ENCODE data around the gene HYKK.
A peak's percentile ranks its signal among the peaks of the same experiment; 100 is the strongest.
"Not testable (repeated sequence)": the region's sequence is repeated elsewhere in the genome, so short reads cannot be mapped to it uniquely, and the experiment has no call there.

HYKK gene, protein sequence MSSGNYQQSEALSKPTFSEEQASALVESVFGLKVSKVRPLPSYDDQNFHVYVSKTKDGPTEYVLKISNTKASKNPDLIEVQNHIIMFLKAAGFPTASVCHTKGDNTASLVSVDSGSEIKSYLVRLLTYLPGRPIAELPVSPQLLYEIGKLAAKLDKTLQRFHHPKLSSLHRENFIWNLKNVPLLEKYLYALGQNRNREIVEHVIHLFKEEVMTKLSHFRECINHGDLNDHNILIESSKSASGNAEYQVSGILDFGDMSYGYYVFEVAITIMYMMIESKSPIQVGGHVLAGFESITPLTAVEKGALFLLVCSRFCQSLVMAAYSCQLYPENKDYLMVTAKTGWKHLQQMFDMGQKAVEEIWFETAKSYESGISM

DNA sequence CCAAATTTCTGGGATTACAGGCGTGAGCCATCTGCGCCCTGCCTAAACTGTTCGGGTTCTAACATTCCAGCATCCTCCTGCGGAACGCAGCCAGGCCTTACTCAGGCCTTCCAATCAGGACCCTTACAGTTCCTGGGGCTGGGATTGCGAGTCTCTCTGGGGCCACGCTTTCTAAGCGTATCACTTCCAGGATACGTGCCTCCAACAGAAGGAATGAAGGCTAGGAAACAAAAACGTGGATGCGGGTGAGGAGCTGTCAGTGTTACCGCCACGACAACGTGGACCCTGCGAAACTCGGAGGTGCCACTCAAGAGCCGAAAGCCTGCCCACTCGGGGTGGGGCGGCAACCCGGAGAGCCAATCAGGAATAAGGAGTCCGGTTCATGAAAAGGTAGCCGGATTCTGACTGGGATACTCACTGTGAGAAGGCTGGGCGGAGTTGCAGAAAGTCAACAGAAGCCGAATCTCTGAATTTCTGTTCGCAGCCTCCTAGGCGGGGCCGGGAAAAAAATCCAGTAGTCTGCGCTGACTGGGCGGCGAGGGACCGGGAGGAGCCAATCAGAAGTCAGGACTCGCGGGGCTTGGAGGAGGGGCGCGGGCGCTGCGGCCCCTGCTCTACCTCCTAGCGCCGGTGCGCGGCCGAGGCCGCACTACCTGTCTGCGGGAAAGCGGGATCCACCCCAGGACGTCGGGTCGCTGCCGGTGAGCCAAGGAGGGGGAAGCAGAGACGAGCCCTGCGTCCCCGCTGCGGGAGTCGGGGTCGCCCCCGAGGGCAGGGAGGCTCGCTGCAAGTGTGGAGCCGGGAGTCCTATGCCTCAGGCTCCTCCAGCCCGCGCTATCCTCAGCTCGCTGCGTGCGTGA lies at the start of gene HYKK:
TSS of gene HYKK (plus strand) at position 607 of the 860 bp plus-strand sequence. CDS start 5,512 bp downstream, outside the sequence.
- peak; percentile 90 for DNase-seq

DNA sequence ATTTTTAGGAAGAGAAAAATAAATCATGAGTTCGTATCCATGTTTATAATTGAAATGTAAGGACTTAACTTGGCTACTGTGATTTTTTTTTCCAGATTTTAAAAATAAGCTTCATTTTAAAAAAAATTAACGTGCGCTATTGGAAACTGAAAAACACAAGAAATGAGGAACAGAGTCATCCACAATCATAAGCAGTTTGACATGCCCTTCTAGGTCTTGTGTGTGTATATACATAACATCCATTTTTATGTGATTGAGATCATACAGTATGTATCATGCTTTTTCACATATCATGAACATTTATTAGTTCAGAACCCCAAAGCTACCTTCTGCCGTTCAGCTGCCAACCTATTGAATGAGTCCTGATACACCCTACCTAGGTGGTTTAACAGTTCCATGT lies 46.6 kb upstream of the HYKK start:
- DNase-seq, result no peak

DNA sequence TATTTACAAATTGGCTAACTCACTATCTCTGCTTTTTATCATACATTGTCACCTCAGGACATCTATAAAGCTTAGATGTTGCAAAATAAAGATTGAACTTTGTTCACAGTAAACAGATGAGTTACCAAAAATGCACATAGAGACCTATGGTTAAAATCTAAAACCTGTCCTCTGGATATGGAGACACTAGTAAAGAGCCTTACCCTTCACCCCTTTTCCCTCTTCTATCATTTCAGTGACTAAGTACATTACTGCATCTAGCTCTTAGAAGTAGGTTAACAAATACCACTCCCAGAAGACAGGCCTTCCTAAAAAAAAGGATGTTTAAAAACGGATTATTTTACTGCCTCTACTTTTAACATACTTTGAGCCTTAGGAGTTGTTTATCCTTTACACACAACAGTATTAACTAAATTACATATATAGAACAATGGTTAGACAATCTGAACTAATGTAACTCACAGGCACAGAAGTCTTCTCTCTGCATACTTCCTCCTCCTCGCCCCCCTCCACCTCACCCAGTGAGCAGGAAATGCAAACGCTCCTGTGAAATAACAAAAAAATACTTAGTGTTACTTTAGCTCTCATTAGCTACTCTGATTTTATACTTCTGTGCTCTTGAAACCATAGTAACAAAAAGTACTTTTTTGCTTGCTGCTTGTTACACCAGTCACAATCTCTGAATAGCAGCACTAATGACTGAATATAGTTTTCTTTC lies 46.0 kb upstream of the HYKK start:
- DNase-seq, result no peak

- DNase-seq, result no peak
Measured at GRCh38 chr15:78469031-78469430, 38.3 kb upstream of the HYKK start.

DNA sequence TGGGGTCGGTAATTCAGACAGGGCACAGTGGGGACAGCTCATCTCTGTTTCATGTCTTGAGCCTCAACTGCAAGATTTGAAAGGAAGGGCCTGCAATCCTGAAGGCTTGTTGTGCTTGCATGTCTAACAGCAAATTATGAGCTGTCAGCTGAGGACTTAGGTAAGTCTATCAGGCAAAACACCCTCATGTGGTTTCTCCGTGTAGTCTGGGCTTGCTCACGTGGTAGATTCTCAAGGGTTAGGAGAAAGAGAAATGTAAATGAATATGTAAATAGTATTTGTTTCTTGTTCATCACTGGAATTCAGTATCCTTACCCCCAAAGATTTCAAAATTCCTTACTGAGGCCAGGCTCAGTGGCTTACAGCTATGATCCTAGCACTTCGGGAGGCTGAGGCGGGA lies 30.1 kb upstream of the HYKK start:
- DNase-seq, result no peak

DNA sequence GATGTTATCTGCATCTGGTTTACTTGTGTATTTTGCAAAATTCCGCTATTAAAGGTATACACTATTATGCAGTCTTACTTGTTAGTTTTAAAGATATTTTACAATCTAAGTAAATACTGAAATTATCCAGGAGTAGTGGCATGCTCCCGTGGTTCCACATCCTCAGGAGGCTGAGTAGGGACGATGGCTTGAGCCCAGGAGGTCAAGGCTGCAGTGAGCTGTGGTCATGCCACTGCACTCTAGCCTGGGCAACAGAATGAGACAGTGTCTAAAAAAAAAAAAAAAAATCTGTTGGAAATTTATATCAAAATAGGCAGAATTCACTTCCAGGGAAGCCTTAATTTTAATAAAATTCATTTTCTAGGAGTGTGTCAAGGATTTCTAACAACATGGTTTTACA lies 27.7 kb upstream of the HYKK start:
- DNase-seq, result no peak

GRCh38 chr15:78481917-78482316 lies 25.5 kb upstream of the HYKK start:
- no peak for DNase-seq

DNA sequence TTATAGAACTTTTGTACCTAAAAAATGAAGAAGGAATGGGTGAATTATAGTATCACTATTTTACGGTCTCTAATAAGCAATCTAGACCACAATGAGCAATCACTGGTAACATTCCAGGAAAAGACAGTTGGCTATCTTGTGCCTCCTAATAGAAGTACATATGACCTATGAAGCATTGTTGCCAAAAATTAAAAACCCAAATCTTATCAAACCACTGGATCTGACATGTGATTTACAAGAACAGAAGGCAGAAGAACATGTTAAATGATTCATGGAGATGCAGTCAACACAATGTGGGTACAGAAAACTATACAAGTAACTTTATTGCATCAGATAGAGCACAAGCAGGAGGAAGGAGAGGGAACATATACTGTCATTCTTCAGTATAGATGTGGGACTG lies 14.5 kb upstream of the HYKK start:
- no peak for DNase-seq

DNA sequence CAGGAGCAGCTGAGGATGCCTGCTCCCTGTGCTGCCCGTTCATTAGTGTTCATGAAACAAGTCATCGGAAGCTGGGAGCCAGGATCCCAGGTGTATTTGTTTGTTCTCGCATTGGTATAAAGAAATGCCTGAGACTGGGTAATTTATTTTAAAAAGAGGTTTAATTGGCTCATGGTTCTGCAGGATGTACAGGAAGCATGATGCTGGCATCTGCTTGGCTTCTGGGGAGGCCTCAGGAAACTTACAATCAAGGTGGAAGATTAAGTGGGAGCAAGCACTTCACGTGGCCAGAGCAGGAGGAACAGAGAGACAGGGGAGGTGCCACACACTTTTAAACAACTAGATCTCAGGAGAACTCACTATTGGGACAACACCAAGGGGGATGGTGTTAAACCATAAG lies 5.5 kb upstream of the HYKK start:
- DNase-seq, result no peak

DNA sequence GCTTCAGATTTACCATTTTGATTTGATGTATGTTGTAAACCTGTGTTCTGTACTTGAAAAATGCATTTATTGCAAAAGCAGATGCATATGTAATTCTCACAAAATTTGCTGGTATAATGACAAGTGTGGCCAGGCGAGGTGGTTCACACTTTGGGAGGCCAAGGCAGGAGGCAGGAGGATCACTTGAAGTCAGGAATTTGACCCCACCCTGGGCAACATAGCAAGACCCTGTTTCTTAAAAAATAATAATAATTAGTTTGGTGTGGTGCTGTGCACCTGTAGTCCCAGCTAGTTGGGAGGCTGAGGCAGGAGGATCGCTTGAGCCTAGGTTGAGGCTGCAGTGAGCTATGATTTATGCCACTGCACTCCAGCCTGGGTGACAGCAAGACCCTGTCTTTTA lies 4.7 kb upstream of the HYKK start:
- no peak for DNase-seq

DNA sequence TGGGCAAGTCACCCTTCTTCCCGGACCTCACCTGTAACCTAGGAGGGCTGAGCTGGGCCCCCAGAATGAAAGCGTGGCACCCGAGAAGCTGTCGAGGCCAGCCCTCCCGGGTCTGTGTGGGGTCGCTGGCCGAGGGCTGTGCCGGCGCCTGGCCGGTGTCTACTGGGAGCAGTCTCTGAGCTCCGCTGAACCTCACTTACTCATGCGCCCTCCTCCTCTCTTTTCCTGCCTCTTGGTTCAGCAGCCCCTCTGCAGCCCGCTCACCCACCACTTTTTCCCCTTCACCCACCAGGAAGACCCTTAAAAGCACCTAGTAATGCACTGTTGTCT lies 419 bp downstream of the HYKK start:
- no peak for DNase-seq

GRCh38 chr15:78508272-78508671 lies 895 bp downstream of the HYKK start:
- no peak for DNase-seq

DNA sequence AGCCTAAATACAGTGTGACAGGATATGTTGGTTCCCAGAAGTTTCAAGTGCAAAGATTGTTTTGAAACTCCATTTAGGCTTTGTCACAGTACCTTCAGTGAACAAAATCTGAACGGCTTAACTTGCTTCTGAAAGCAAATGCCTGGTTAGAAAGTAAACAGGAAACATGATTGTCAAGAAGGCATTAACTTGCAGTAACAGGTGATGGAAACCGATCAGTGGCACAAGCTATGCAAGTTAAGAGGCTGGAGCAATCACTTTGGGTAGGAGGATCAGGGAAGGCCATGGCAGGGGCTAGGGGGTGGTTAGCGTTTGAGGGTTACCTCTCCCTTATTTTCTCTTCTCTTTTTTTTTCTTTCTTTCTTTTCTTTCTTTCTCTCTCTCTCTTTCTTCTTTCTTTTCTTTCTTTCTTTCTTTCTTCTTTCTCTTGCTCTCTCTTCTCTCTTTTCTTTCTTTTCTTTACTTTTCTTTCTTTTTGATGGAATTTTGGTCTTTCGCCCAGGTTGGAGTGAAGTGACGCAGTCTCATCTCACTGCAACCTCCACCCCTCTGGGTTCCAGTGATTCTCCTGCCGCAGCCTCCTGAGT lies 2.4 kb downstream of the HYKK start:
- DNase-seq, result no peak

DNA sequence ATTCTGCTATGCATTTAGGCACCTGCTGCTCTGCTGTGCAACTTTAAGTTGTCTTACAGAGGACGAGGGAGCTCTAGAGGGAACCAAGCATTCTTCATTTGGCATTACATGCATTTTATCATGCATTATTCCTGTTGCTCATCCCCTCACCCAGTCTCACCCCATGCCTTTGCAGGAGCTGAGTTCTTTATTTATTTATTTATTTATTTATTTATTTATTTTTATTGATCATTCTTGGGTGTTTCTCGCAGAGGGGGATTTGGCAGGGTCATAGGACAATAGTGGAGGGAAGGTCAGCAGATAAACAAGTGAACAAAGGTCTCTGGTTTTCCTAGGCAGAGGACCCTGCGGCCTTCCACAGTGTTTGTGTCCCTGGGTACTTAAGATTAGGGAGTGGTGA lies 12.7 kb downstream of the HYKK start:
- not testable (repeated sequence) for DNase-seq

- no peak for DNase-seq
Measured at GRCh38 chr15:78524230-78524629, 16.9 kb downstream of the HYKK start.

- no peak for DNase-seq
Measured at GRCh38 chr15:78527325-78527724, 19.9 kb downstream of the HYKK start.

GRCh38 chr15:78533331-78533730 lies 26.0 kb downstream of the HYKK start:
- no peak for DNase-seq

DNA sequence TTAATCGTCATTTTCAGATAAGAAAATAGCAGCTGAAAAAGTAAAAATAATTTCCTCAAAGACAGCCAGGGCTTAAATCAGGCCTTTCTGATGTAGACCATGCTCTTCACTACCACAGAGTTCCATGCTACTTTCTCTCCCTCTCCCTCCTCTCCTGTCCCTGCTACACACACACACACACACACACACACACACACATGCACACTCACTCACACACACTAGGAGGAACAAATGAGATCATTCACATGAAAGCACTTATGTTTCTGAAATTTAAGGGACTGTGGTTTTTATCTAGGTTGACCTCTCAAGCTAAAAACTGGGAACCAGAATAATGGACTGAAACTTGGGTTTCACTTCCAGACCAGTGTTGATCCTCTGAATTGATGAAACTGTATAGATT lies 28.8 kb downstream of the HYKK start:
- DNase-seq, result no peak

DNA sequence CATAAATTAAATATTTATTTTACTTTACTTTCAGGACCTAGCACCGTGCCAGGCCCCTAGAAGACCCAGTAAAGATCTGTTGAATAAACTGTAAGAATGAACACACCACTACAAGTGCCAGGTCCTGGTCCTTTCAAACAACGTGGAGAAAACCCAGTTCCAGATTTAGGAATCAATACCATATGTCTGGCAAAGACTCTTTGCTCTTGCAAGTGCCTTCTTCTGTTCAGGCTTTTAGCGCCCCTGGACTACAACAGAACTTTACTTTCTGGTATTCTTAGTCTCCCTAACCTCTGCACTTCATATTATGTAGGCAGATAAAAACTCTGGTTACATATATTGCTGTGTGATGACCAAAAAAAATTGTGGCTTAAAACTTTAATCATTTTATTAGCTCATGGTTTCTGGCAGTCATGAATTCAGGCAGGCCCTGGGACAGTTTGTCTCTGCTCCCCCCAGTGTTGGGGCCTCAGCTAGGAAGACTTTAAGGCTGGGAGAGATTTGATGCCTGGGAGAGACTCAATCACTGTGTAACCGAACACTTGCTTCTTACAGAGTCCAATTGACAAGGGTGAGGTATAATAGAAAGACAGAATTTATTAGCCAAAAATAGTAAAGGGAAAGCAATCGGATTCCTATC lies 30.0 kb downstream of the HYKK start:
- no peak for DNase-seq

DNA sequence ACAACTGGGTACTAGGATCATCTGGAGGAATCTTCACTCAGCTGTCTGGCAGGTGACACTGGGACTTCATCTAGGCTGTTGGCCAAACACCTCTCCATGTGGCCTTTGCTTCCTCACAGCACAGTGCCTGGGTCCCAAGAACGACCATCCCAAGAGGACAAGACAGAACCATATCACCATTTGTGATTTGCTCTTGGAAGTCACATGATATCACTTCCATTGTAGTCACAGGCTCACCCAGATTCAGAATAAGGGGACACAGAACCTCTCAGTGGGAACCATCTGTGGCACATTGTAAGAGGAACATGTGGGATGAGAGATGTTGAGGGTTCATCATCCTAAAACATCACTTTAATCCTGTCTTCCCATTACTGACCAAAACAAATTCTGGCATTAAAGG lies 31.0 kb downstream of the HYKK start:
- DNase-seq, result no peak

- not testable (repeated sequence) for DNase-seq
Measured at GRCh38 chr15:78539464-78540140, 32.2 kb downstream of the HYKK start.
